ENCODE measurements around the gene HIF3A. TPM values are rescaled to one million over a fixed set of nuclear protein-coding genes. Genes with fewer than 3 reads are reported as not detected.

The HIF3A gene
- total and polyA plus RNA-seq, 2 donors (not counting 1 experiment from before 2014, with no cell fraction given) = 0.12 to 1.5 TPM

DNA sequence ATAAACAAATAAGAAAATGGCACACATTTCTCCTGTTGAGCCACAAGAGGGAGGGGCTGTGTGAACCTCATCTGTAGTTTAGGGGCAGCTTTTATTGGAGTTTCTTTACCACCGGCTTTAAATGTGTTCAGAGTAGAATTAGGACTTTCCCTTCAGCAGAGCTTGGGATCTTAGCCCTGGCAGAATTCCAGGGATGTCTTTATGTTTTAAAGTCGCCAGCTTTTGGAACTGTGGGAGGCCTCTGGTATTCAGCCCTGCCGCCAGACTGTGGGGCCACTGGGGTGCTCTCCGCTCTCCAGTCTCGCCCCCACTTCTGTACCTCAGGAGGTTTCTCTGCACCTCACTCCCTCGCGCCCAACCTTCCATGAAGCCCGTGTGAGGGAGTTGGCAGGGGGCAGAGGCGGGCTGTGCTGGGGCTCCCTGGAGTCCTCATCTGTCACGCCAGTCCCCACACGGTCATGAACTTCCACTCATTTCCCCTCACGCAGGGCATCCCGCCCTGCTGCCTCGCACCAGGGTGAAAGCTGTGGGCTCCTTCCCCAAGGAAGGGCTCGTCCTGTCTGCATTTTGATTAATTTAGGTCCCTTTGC is 85.0 kb downstream of the HIF3A start:
- DNase-seq (ENCODE audit: low read depth in 2 of 2) = no peak
- Histone ChIP-seq H3K4me2 (ENCODE audit: extremely low read depth, insufficient read depth, low read length) (no peak overlapping the region), H3K4me1 (ENCODE audit: control insufficient read depth, extremely low read depth, insufficient read depth, low read length) (peaks cover 9% of the 10 kb centered on the region), H3K9me3 (ENCODE audit: control insufficient read depth, insufficient read depth, low read depth, low read length) (no peaks in the 10 kb centered on the region), H2AFZ (ENCODE audit: low read length) (no peak overlapping the region), H3K36me3 (ENCODE audit: control insufficient read depth, insufficient read depth, low read length) (peaks cover 14% of the 10 kb centered on the region), H3K27me3 (ENCODE audit: control insufficient read depth, insufficient read depth, low read length) (no peaks in the 10 kb centered on the region), H3K9ac (ENCODE audit: insufficient read depth, low read length) (no peak overlapping the region), H4K20me1 (ENCODE audit: control insufficient read depth, extremely low read depth, insufficient read depth, low read length) (no peaks in the 10 kb centered on the region), H3K79me2 (ENCODE audit: control insufficient read depth, insufficient read depth, low read length) (peaks cover 11% of the 10 kb centered on the region), H3K27ac (ENCODE audit: insufficient read depth, low read length) (no peak overlapping the region), H3K4me3 (replicated peaks in 1 of 4; ENCODE audit: control extremely low read depth in 1 of 4, insufficient read depth in 1 of 4, low read depth in 3 of 4, low read length in 4 of 4) (no peak overlapping the region)
- TF ChIP-seq EZH2 (IDR thresholded peaks at IDR 0.05; ENCODE audit: low read length, missing control alignments) = no peak
- TF ChIP-seq, protein P1, sequence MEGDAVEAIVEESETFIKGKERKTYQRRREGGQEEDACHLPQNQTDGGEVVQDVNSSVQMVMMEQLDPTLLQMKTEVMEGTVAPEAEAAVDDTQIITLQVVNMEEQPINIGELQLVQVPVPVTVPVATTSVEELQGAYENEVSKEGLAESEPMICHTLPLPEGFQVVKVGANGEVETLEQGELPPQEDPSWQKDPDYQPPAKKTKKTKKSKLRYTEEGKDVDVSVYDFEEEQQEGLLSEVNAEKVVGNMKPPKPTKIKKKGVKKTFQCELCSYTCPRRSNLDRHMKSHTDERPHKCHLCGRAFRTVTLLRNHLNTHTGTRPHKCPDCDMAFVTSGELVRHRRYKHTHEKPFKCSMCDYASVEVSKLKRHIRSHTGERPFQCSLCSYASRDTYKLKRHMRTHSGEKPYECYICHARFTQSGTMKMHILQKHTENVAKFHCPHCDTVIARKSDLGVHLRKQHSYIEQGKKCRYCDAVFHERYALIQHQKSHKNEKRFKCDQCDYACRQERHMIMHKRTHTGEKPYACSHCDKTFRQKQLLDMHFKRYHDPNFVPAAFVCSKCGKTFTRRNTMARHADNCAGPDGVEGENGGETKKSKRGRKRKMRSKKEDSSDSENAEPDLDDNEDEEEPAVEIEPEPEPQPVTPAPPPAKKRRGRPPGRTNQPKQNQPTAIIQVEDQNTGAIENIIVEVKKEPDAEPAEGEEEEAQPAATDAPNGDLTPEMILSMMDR (conservative IDR thresholded peaks at IDR 0.05 in 1 of 2, IDR thresholded peaks at IDR 0.05 in 1 of 2; ENCODE audit: low read depth in 1 of 2, low read length in 2 of 2) = no peak

GRCh38 chr19:46383171-46383815 is 86.5 kb downstream of the HIF3A start:
- Histone ChIP-seq H3K4me2 (ENCODE audit: extremely low read depth, insufficient read depth, low read length) (no peak overlapping the region), H3K9ac (ENCODE audit: insufficient read depth, low read length) (no peak overlapping the region), H3K4me3 (replicated peaks in 1 of 4; ENCODE audit: control extremely low read depth in 1 of 4, insufficient read depth in 1 of 4, low read depth in 3 of 4, low read length in 4 of 4) (no peak overlapping the region), H3K79me2 (ENCODE audit: control insufficient read depth, insufficient read depth, low read length) (peaks cover 11% of the 10 kb centered on the region), H4K20me1 (ENCODE audit: control insufficient read depth, extremely low read depth, insufficient read depth, low read length) (no peaks in the 10 kb centered on the region), H2AFZ (ENCODE audit: low read length) (no peak overlapping the region), H3K27ac (ENCODE audit: insufficient read depth, low read length) (no peak overlapping the region), H3K4me1 (ENCODE audit: control insufficient read depth, extremely low read depth, insufficient read depth, low read length) (peaks cover 5% of the 10 kb centered on the region), H3K36me3 (ENCODE audit: control insufficient read depth, insufficient read depth, low read length) (peaks cover 22% of the 10 kb centered on the region), H3K9me3 (ENCODE audit: control insufficient read depth, insufficient read depth, low read depth, low read length) (no peaks in the 10 kb centered on the region), H3K27me3 (ENCODE audit: control insufficient read depth, insufficient read depth, low read length) (no peaks in the 10 kb centered on the region)
- TF ChIP-seq, protein P1 (conservative IDR thresholded peaks at IDR 0.05 in 1 of 2, IDR thresholded peaks at IDR 0.05 in 1 of 2; ENCODE audit: low read depth in 1 of 2, low read length in 2 of 2) = no peak
- no peak for TF ChIP-seq EZH2 (IDR thresholded peaks at IDR 0.05; ENCODE audit: low read length, missing control alignments)
- no peak for DNase-seq (ENCODE audit: low read depth in 2 of 2)

DNA sequence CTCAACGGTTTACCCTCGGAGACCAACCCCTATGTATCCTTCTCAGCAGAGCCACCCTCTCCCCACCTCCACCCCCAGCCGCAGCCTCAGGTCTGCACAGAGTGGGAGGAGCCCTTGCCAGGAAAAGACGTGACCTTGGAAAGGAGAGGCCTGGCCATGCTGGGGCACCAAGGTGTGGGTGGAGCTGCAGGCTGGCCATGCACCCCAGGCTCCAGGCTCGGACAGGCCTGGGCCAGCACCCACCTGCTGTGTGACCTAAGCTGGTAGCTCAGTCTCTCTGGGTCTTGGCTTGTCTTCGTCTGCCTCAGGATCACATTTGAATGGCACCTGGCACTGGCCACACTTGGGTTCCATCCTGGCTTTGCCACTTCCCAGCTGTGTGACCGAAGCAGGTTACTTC is 87.0 kb downstream of the HIF3A start:
- Histone ChIP-seq H3K9ac (ENCODE audit: insufficient read depth, low read length) (no peak overlapping the region), H3K27ac (ENCODE audit: insufficient read depth, low read length) (no peak overlapping the region), H3K36me3 (ENCODE audit: control insufficient read depth, insufficient read depth, low read length) (peaks cover 25% of the 10 kb centered on the region), H3K27me3 (ENCODE audit: control insufficient read depth, insufficient read depth, low read length) (no peaks in the 10 kb centered on the region), H4K20me1 (ENCODE audit: control insufficient read depth, extremely low read depth, insufficient read depth, low read length) (no peaks in the 10 kb centered on the region), H3K4me2 (ENCODE audit: extremely low read depth, insufficient read depth, low read length) (no peak overlapping the region), H3K79me2 (ENCODE audit: control insufficient read depth, insufficient read depth, low read length) (peaks cover 11% of the 10 kb centered on the region), H2AFZ (ENCODE audit: low read length) (no peak overlapping the region), H3K4me3 (replicated peaks in 1 of 4; ENCODE audit: control extremely low read depth in 1 of 4, insufficient read depth in 1 of 4, low read depth in 3 of 4, low read length in 4 of 4) (no peak overlapping the region), H3K9me3 (ENCODE audit: control insufficient read depth, insufficient read depth, low read depth, low read length) (no peaks in the 10 kb centered on the region), H3K4me1 (ENCODE audit: control insufficient read depth, extremely low read depth, insufficient read depth, low read length) (peaks cover 3% of the 10 kb centered on the region)
- no peak for DNase-seq (ENCODE audit: low read depth in 2 of 2)
- TF ChIP-seq, protein P1 (conservative IDR thresholded peaks at IDR 0.05 in 1 of 2, IDR thresholded peaks at IDR 0.05 in 1 of 2; ENCODE audit: low read depth in 1 of 2, low read length in 2 of 2) = no peak
- no peak for TF ChIP-seq EZH2 (IDR thresholded peaks at IDR 0.05; ENCODE audit: low read length, missing control alignments)

Data from fibroblast of lung (primary cell).